IMR-90 (cell line): Measurements from ENCODE around the gene RAB40A. TPM values are rescaled to one million over a fixed set of nuclear protein-coding genes. Genes with fewer than 3 reads are reported as not detected.
"Not testable (repeated sequence)": the region's sequence is repeated elsewhere in the genome, so short reads cannot be mapped to it uniquely, and the experiment has no call there.

Source experiments
- ATAC-seq: fragments of 200-7000 bp; cut with Tn5 transposase; 2 replicates; pipeline ENCODE4 v1.9.1; 2020; ENCODE audit warnings: low read depth, mild to moderate bottlenecking, moderate library complexity
- BruUV-seq: library from RNA; stranded (reverse); fragments of 400-500 nt; replicated peaks from 2 replicates; lab custom pipeline; 2021; lab: Mats Ljungman, UMichigan
- CTCF ChIA-PET: fragments of 300-600 bp; formaldehyde crosslinking; extraction: SDS; loops from one replicate; lab custom pipeline; 2021; ENCODE audit warnings: antibody characterized with exemption; lab: Yijun Ruan, JAX
- POLR2A ChIA-PET: fragments of 300-600 bp; sonication (Branson Sonifier 250); formaldehyde crosslinking; loops from one replicate; lab custom pipeline; 2022; ENCODE audit warnings: antibody characterized with exemption; ENCODE audit not compliant: unreplicated experiment; lab: Charles Lee
- DNase-seq: peaks from one replicate; pipeline ENCODE4 v3.0.0; 2013
- H2AFZ ChIP-seq: replicated peaks from 2 replicates; pipeline ENCODE3; 2013; ENCODE audit warnings: low read length, mild to moderate bottlenecking; ENCODE audit not compliant: poor library complexity
- H2AK5ac ChIP-seq: 2 replicates; pipeline ENCODE4 v1.6.1; 2013; ENCODE audit warnings: low read depth, low read length, inconsistent platforms
- H2AK9ac ChIP-seq: replicated peaks from 2 replicates; pipeline ENCODE3; 2013; ENCODE audit warnings: mild to moderate bottlenecking, low read depth, low read length, moderate library complexity; ENCODE audit not compliant: poor library complexity
- H2BK120ac ChIP-seq: 2 replicates; pipeline ENCODE4 v1.6.1; 2013; ENCODE audit warnings: low read depth, low read length, inconsistent platforms
- H2BK15ac ChIP-seq: 3 replicates; pipeline ENCODE4 v1.6.1; 2013; ENCODE audit warnings: low read depth, low read length, inconsistent platforms
- H2BK20ac ChIP-seq: 2 replicates; pipeline ENCODE4 v1.6.1; 2013; ENCODE audit warnings: low read depth, mild to moderate bottlenecking, inconsistent platforms, low read length, moderate library complexity
- H2BK5ac ChIP-seq: 2 replicates; pipeline ENCODE4 v1.6.1; 2013; ENCODE audit warnings: mild to moderate bottlenecking, low read depth, low read length, inconsistent platforms; ENCODE audit not compliant: poor library complexity, severe bottlenecking
- H3K14ac ChIP-seq: replicated peaks from 2 replicates; pipeline ENCODE4 v1.6.1; 2013; ENCODE audit warnings: low read depth, low read length, inconsistent platforms
- H3K18ac ChIP-seq: 2 replicates; pipeline ENCODE4 v1.6.1; 2013; ENCODE audit warnings: low read depth, low read length, control low read depth
- H3K23ac ChIP-seq: 2 replicates; pipeline ENCODE4 v1.6.1; 2013; ENCODE audit warnings: low read depth, low read length, inconsistent platforms
- H3K27ac ChIP-seq: 2 replicates; pipeline ENCODE4 v1.5.1; 2013; ENCODE audit warnings: mild to moderate bottlenecking, control low read depth, low read length; ENCODE audit not compliant: insufficient read depth
- H3K27me3 ChIP-seq: 2 replicates; pipeline ENCODE4 v1.6.1; 2013; ENCODE audit warnings: low read length; ENCODE audit not compliant: control insufficient read depth, insufficient read depth
- H3K36me3 ChIP-seq: 2 replicates; pipeline ENCODE4 v1.6.1; 2013; ENCODE audit warnings: low read length, mixed read lengths; ENCODE audit not compliant: control insufficient read depth, insufficient read depth
- H3K4ac ChIP-seq: 2 replicates; pipeline ENCODE4 v1.6.1; 2013; ENCODE audit warnings: low read depth, low read length, inconsistent platforms
- H3K4me1 ChIP-seq: 2 replicates; pipeline ENCODE4 v1.6.1; 2013; ENCODE audit warnings: low read length, mixed read lengths; ENCODE audit not compliant: control insufficient read depth, insufficient read depth
- H3K4me2 ChIP-seq: 2 replicates; pipeline ENCODE4 v1.6.1; 2013; ENCODE audit warnings: low read depth, mild to moderate bottlenecking, control low read depth, low read length, moderate library complexity
- H3K4me3 ChIP-seq: 2 replicates; pipeline ENCODE4 v1.5.1; 2013; ENCODE audit warnings: low read depth, mild to moderate bottlenecking, control low read depth, low read length, moderate library complexity; ENCODE audit not compliant: insufficient read depth
- H3K56ac ChIP-seq: 2 replicates; pipeline ENCODE4 v1.6.1; 2013; ENCODE audit warnings: low read length, inconsistent platforms; ENCODE audit not compliant: insufficient read depth; ENCODE audit errors: extremely low read depth
- H3K79me1 ChIP-seq, 2 experiments: 2 replicates each; pipeline ENCODE4 v1.6.1; 2013; ENCODE audit warnings: low read length in 2 of 2, inconsistent platforms in 1 of 2, low read depth in 1 of 2
- H3K9ac ChIP-seq: 2 replicates; pipeline ENCODE4 v1.6.1; 2013; ENCODE audit warnings: low read depth, low read length, control low read depth
- H3K9me1 ChIP-seq: 2 replicates; pipeline ENCODE4 v1.6.1; 2013; ENCODE audit warnings: low read length, inconsistent platforms; ENCODE audit not compliant: insufficient read depth
- H3K9me3 ChIP-seq: 2 replicates; pipeline ENCODE4 v1.6.1; 2013; ENCODE audit warnings: low read length; ENCODE audit not compliant: control insufficient read depth, insufficient read depth
- H4K20me1 ChIP-seq: 2 replicates; pipeline ENCODE4 v1.6.1; 2013; ENCODE audit warnings: low read length, inconsistent platforms; ENCODE audit not compliant: insufficient read depth
- H4K5ac ChIP-seq: 2 replicates; pipeline ENCODE4 v1.6.1; 2013; ENCODE audit warnings: mild to moderate bottlenecking, low read depth, low read length, control low read depth
- H4K8ac ChIP-seq, 2 experiments: 2 replicates each; pipeline ENCODE4 v1.6.1; 2013; ENCODE audit warnings: low read depth in 2 of 2, low read length in 2 of 2, control low read depth in 1 of 2, inconsistent platforms in 1 of 2
- H4K91ac ChIP-seq: 2 replicates; pipeline ENCODE4 v1.6.1; 2013; ENCODE audit warnings: low read depth, low read length, inconsistent platforms; ENCODE audit not compliant: insufficient read depth
- BHLHE40 ChIP-seq: fragments of 150-350 bp; IDR thresholded peaks from 2 replicates; pipeline ENCODE4 v1.6.1; 2016; ENCODE audit warnings: mild to moderate bottlenecking, low read depth, low read length
- MAZ ChIP-seq: IDR thresholded peaks from 2 replicates; pipeline ENCODE4 v1.6.1; 2012; ENCODE audit warnings: low read depth, mild to moderate bottlenecking, low read length, improper control_type of control experiment, moderate library complexity, borderline replicate concordance
- MXI1 ChIP-seq: IDR thresholded peaks from 2 replicates; pipeline ENCODE4 v1.6.1; 2012; ENCODE audit warnings: low read depth, mild to moderate bottlenecking, low read length, moderate library complexity, borderline replicate concordance
- RAD21 ChIP-seq: IDR thresholded peaks from 2 replicates; pipeline ENCODE4 v1.6.1; 2012; ENCODE audit warnings: low read length, improper control_type of control experiment
- WGBS, 2 experiments: methylation state at CpG; one replicate each; pipeline versions ENCODE4 v1.1.5 to v1.1.7; 2013; ENCODE audit warnings: missing lambda C conversion rate in 2 of 2; ENCODE audit not compliant: insufficient read length in 1 of 2; ENCODE audit errors: extremely low coverage in 2 of 2; 5-methylcytosine and 5-hydroxymethylcytosine counted together
- dilution Hi-C: fragments of 300-500 bp; cut with HindIII; formaldehyde crosslinking; loops from one replicate; pipeline ENCODE4 v1.14.3; 2018; ENCODE audit warnings: low sequenced_read_pairs; ENCODE audit not compliant: unreplicated experiment
- in situ Hi-C: fragments of 300-500 bp; cut with MboI; formaldehyde crosslinking; loops from 3 replicates; pipeline ENCODE4 v1.14.3; 2019; ENCODE audit warnings: low sequenced_read_pairs, inconsistent platforms, mixed read lengths
- intact Hi-C: fragments of 100-400 bp; cut with micrococcal nuclease; formaldehyde crosslinking; loops from 2 replicates; pipeline ENCODE4 v1.10.0; 2022
- polyA plus RNA-seq, 3 experiments: library from polyadenylated mRNA; depleted of rRNA; stranded (reverse); fragments of >200 nt; gene quantifications; 2 replicates each; pipeline ENCODE4 v1.2.3, GENCODE V29; 2012; ENCODE audit warnings: low replicate concordance in 1 of 3
- total RNA-seq: library from RNA; depleted of rRNA; stranded (reverse); fragments of >200 nt; gene quantifications from 2 replicates; pipeline ENCODE4 v1.2.3, GENCODE V29; 2012
- TF ChIP-seq, protein P1 (sequence below): conservative IDR thresholded peaks from 2 replicates; pipeline ENCODE4 v1.5.1; 2012; ENCODE audit warnings: mild to moderate bottlenecking, low read depth, low read length, improper control_type of control experiment

RAB40A gene
- total and polyA plus RNA-seq, 2 of the 4 experiments (the other 2 are of a cell fraction) = under 0.01 to 0.26 TPM

DNA sequence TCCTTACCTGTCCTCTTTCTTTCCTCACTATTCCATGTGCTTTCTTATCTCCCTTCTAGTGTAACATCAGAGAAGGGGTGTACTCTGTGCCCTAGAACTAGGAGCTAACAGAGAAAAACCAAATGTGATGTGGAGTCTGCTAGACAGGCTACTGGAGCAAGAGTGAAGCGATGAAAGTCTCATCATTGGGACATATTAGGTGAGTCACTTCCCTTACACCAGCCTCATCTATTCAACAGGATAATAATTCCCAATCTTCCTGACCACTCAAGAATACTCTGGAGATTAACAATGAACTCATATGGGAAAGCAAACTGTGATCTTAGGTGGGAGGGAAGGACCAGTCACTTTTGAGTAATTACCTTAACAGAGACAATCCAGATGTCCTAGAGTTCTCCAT, 58.1 kb downstream of the RAB40A start:
- dilution Hi-C loops = no loop called here
- in situ Hi-C loops = loop anchor here (5.0 to 10.0 kb wide), 2 partner anchors 114 to 246 kb away; partner anchors contain the start of gene BEX4
- POLR2A ChIA-PET = no interaction called here

DNA sequence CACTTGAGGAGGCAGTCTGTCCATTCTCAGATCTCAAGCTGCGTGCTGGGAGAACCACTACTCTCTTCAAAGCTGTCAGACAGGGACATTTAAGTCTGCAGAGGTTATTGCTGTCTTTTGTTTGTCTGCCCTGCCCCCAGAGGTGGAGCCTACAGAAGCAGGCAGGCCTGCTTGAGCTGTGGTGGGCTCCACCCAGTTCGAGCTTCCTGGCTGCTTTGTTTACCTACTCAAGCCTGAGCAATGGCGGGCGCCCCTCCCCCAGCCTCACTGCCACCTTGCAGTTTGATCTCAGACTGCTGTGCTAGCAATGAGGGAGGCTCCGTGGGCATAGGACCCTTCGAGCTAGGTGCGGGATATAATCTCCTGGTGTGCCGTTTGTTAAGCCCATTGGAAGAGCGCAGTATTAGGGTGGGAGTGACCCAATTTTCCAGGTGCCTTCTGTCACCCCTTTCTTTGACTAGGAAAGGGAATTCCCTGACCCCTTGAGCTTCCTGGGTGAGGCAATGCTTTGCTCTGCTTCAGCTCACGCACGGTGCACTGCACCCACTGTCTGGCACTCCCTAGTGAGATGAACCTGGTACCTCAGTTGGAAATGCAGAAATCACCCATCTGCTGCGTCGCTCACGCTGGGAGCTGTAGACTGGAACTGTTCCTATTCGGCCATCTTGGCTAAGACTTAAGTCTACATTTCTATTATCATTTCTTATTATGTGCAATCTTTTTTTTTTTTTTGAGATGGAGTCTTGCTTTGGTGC, 59.1 kb downstream of the RAB40A start:
- H4K8ac ChIP-seq, CTCF ChIA-PET, H3K18ac ChIP-seq, H2BK5ac ChIP-seq, POLR2A ChIA-PET, H3K14ac ChIP-seq, H2AK5ac ChIP-seq, H3K4me1 ChIP-seq, H4K5ac ChIP-seq, BruUV-seq, H2BK15ac ChIP-seq, H3K27ac ChIP-seq, H3K27me3 ChIP-seq, H2BK120ac ChIP-seq, DNase-seq, H3K4me2 ChIP-seq, H3K4ac ChIP-seq, H3K9ac ChIP-seq, H4K91ac ChIP-seq, H2AK9ac ChIP-seq, dilution Hi-C loops, H3K56ac ChIP-seq, H3K9me1 ChIP-seq, H4K20me1 ChIP-seq, ATAC-seq, H2BK20ac ChIP-seq, H2AFZ ChIP-seq, H3K9me3 ChIP-seq, H3K36me3 ChIP-seq, H3K23ac ChIP-seq, H3K79me1 ChIP-seq, H3K4me3 ChIP-seq: not testable (repeated sequence)
- intact Hi-C loops = loop anchor here (5.0 kb wide), 1 partner anchor 103 kb away; the partner anchor contains the start of gene TCEAL9
- in situ Hi-C loops = loop anchor here (5.0 to 10.0 kb wide), 2 partner anchors 113 to 245 kb away; partner anchors contain the start of gene BEX4
- no CpG with 5 or more reads among the region's 15 CpGs for WGBS, 2 experiments

More for the DNA sequence above, 58.1 kb downstream of the RAB40A start:
- no peak overlapping the region for H3K27ac ChIP-seq
- no peaks in the 10 kb centered on the region for H4K20me1 ChIP-seq
- no peak overlapping the region for H3K18ac ChIP-seq
- no peak overlapping the region for H2AK9ac ChIP-seq
- H2BK15ac ChIP-seq = no peak overlapping the region
- peaks cover 5% of the 10 kb centered on the region; the same call in 1 of the 2 replicates for H3K4me1 ChIP-seq
- no peak overlapping the region for H2AFZ ChIP-seq
- no peak overlapping the region for H2AK5ac ChIP-seq
- no peaks in the 10 kb centered on the region for H3K36me3 ChIP-seq
- no peak overlapping the region for H3K4me2 ChIP-seq
- DNase-seq (no peak), ATAC-seq (no peak)
- no peak overlapping the region for H3K4ac ChIP-seq
- H3K9ac ChIP-seq = no peak overlapping the region
- no TSS peak for BruUV-seq
- no CpG with 5 or more reads among the region's 1 CpG for WGBS, 2 experiments
- no peak overlapping the region for H2BK120ac ChIP-seq
- H3K79me1 ChIP-seq = no peaks in the 10 kb centered on the region
- no peak overlapping the region for H3K14ac ChIP-seq
- CTCF ChIA-PET = no interaction called here
- no peak overlapping the region for H3K4me3 ChIP-seq
- no peak for TF ChIP-seq MXI1
- TF ChIP-seq RAD21 = no peak
- TF ChIP-seq BHLHE40 = no peak
- no peak for TF ChIP-seq MAZ
- TF ChIP-seq, protein P1, sequence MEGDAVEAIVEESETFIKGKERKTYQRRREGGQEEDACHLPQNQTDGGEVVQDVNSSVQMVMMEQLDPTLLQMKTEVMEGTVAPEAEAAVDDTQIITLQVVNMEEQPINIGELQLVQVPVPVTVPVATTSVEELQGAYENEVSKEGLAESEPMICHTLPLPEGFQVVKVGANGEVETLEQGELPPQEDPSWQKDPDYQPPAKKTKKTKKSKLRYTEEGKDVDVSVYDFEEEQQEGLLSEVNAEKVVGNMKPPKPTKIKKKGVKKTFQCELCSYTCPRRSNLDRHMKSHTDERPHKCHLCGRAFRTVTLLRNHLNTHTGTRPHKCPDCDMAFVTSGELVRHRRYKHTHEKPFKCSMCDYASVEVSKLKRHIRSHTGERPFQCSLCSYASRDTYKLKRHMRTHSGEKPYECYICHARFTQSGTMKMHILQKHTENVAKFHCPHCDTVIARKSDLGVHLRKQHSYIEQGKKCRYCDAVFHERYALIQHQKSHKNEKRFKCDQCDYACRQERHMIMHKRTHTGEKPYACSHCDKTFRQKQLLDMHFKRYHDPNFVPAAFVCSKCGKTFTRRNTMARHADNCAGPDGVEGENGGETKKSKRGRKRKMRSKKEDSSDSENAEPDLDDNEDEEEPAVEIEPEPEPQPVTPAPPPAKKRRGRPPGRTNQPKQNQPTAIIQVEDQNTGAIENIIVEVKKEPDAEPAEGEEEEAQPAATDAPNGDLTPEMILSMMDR = no peak
- intact Hi-C loops = loop anchor here (5.0 kb wide), 1 partner anchor 104 kb away; the partner anchor contains the start of gene TCEAL9
- H3K27me3 ChIP-seq = no peaks in the 10 kb centered on the region
- no peak overlapping the region for H2BK20ac ChIP-seq
- no peak overlapping the region for H4K91ac ChIP-seq
- H4K8ac ChIP-seq = no peak overlapping the region
- H3K9me1 ChIP-seq = no peaks in the 10 kb centered on the region; the same call in 1 of the 2 replicates
- no peak overlapping the region for H4K5ac ChIP-seq
- no peak overlapping the region for H3K23ac ChIP-seq
- no peak overlapping the region for H3K56ac ChIP-seq
- no peaks in the 10 kb centered on the region for H3K9me3 ChIP-seq
- H2BK5ac ChIP-seq = no peak overlapping the region
